HepG2 (cell line): Measurements from ENCODE around the gene ENO3. TPM values are rescaled to one million over a fixed set of nuclear protein-coding genes. Genes with fewer than 3 reads are reported as not detected.

Source experiments
- IKZF4 ChIP-seq: sonication (generic); formaldehyde crosslinking; IDR thresholded peaks from 2 replicates; pipeline ENCODE4 v1.5.1; 2020; ENCODE audit warnings: borderline replicate concordance, mild to moderate bottlenecking, low read depth, missing genetic modification reagents; ENCODE audit errors: not compliant biosample characterization
- LCORL ChIP-seq, 2 experiments: fragments of 450-650 bp in 1 of 2; sonication (generic) in 1 of 2; formaldehyde crosslinking in 1 of 2; IDR thresholded peaks; 2 replicates each; pipeline versions ENCODE4 v1.5.0 to v1.6.1; 2017 to 2020; ENCODE audit warnings: antibody characterized with exemption in 1 of 2, missing genetic modification reagents in 1 of 2
- NKX3-1 ChIP-seq: sonication (generic); formaldehyde crosslinking; IDR thresholded peaks from 2 replicates; pipeline ENCODE4 v1.5.0; 2020; ENCODE audit warnings: missing genetic modification reagents
- PHF20 ChIP-seq: sonication (generic); formaldehyde crosslinking; IDR thresholded peaks from 2 replicates; pipeline ENCODE4 v1.5.0; 2020; ENCODE audit warnings: mild to moderate bottlenecking, missing genetic modification reagents
- RERE ChIP-seq: IDR thresholded peaks from 2 replicates; pipeline ENCODE4 v1.6.1; 2016; ENCODE audit warnings: low read depth, missing genetic modification reagents, missing compliant biosample characterization
- ZFP82 ChIP-seq: sonication (generic); formaldehyde crosslinking; IDR thresholded peaks from 2 replicates; pipeline ENCODE4 v1.5.1; 2020; ENCODE audit warnings: mild to moderate bottlenecking, missing genetic modification reagents, borderline replicate concordance
- ZFX ChIP-seq: sonication (generic); formaldehyde crosslinking; IDR thresholded peaks from 2 replicates; pipeline ENCODE4 v1.4.0; 2020; ENCODE audit warnings: mild to moderate bottlenecking, low read depth, missing genetic modification reagents, moderate library complexity
- ZMYM4 ChIP-seq: sonication (generic); formaldehyde crosslinking; IDR thresholded peaks from 2 replicates; pipeline ENCODE4 v1.8.1; 2023; ENCODE audit warnings: mild to moderate bottlenecking, missing genetic modification reagents
- ZNF121 ChIP-seq: sonication (generic); formaldehyde crosslinking; IDR thresholded peaks from 2 replicates; pipeline ENCODE4 v1.5.0; 2020; ENCODE audit warnings: mild to moderate bottlenecking, missing genetic modification reagents
- ZNF232 ChIP-seq: sonication (generic); formaldehyde crosslinking; IDR thresholded peaks from 2 replicates; pipeline ENCODE4 v1.4.0; 2020; ENCODE audit warnings: missing genetic modification reagents, borderline replicate concordance
- ZNF460 ChIP-seq: sonication (generic); formaldehyde crosslinking; IDR thresholded peaks from 2 replicates; pipeline ENCODE4 v1.5.1; 2020; ENCODE audit warnings: missing genetic modification reagents, mild to moderate bottlenecking, borderline replicate concordance
- ZNF552 ChIP-seq: sonication (generic); formaldehyde crosslinking; IDR thresholded peaks from 2 replicates; pipeline ENCODE4 v1.9.0; 2022; ENCODE audit warnings: missing genetic modification reagents, mild to moderate bottlenecking, borderline replicate concordance
- ZNF598 ChIP-seq: sonication (generic); formaldehyde crosslinking; IDR thresholded peaks from 2 replicates; pipeline ENCODE4 v1.5.1; 2020; ENCODE audit warnings: mild to moderate bottlenecking, missing genetic modification reagents, borderline replicate concordance
- ZNF768 ChIP-seq: sonication (generic); formaldehyde crosslinking; IDR thresholded peaks from 2 replicates; pipeline ENCODE4 v1.4.0; 2020; ENCODE audit warnings: missing genetic modification reagents
- polyA plus RNA-seq, 8 experiments: library from polyadenylated mRNA; depleted of rRNA in 3 of 8; stranded (reverse) in 7 of 8; unstranded in 1 of 8; fragments of >200 nt; fragmentation: Illumina TruSeq in 4 of 8; extraction: Trizol in 4 of 8; gene quantifications; 2 replicates each; pipeline versions ENCODE4 v1.2.1 to v1.2.3, GENCODE V29; 2011 to 2016; ENCODE audit warnings: low read depth in 4 of 8, missing spikeins in 1 of 8, mixed read lengths in 1 of 8; ENCODE audit not compliant: insufficient read depth in 1 of 8
- total RNA-seq, 5 experiments: library from RNA; depleted of rRNA; stranded (reverse); fragments of >200 nt; fragmentation: Illumina TruSeq; extraction: Trizol; gene quantifications; 2 replicates each; pipeline ENCODE4 v1.2.3, GENCODE V29; 2016; ENCODE audit warnings: low read depth in 1 of 5
- TF ChIP-seq, protein P1 (sequence below): sonication (generic); formaldehyde crosslinking; IDR thresholded peaks from 2 replicates; pipeline ENCODE4 v1.4.0; 2020; ENCODE audit warnings: missing genetic modification reagents
- TF ChIP-seq, protein P2 (sequence below): sonication (generic); formaldehyde crosslinking; IDR thresholded peaks from 2 replicates; pipeline ENCODE4 v1.5.0; 2020; ENCODE audit warnings: missing genetic modification reagents

Gene ENO3
- total and polyA plus RNA-seq, 2 of the 13 experiments (the other 11 are each of a cell fraction or from before 2014, with no cell fraction given): 59.8 to 69.8 TPM

- TF ChIP-seq RERE: no peak
- TF ChIP-seq ZNF232 (CRISPR knock-in tag): no peak
- TF ChIP-seq LCORL (IDR thresholded peaks at IDR 0.05): no peak
- TF ChIP-seq LCORL (CRISPR knock-in tag; IDR thresholded peaks at IDR 0.05): no peak
- no peak for TF ChIP-seq ZNF460
- TF ChIP-seq, protein P1, sequence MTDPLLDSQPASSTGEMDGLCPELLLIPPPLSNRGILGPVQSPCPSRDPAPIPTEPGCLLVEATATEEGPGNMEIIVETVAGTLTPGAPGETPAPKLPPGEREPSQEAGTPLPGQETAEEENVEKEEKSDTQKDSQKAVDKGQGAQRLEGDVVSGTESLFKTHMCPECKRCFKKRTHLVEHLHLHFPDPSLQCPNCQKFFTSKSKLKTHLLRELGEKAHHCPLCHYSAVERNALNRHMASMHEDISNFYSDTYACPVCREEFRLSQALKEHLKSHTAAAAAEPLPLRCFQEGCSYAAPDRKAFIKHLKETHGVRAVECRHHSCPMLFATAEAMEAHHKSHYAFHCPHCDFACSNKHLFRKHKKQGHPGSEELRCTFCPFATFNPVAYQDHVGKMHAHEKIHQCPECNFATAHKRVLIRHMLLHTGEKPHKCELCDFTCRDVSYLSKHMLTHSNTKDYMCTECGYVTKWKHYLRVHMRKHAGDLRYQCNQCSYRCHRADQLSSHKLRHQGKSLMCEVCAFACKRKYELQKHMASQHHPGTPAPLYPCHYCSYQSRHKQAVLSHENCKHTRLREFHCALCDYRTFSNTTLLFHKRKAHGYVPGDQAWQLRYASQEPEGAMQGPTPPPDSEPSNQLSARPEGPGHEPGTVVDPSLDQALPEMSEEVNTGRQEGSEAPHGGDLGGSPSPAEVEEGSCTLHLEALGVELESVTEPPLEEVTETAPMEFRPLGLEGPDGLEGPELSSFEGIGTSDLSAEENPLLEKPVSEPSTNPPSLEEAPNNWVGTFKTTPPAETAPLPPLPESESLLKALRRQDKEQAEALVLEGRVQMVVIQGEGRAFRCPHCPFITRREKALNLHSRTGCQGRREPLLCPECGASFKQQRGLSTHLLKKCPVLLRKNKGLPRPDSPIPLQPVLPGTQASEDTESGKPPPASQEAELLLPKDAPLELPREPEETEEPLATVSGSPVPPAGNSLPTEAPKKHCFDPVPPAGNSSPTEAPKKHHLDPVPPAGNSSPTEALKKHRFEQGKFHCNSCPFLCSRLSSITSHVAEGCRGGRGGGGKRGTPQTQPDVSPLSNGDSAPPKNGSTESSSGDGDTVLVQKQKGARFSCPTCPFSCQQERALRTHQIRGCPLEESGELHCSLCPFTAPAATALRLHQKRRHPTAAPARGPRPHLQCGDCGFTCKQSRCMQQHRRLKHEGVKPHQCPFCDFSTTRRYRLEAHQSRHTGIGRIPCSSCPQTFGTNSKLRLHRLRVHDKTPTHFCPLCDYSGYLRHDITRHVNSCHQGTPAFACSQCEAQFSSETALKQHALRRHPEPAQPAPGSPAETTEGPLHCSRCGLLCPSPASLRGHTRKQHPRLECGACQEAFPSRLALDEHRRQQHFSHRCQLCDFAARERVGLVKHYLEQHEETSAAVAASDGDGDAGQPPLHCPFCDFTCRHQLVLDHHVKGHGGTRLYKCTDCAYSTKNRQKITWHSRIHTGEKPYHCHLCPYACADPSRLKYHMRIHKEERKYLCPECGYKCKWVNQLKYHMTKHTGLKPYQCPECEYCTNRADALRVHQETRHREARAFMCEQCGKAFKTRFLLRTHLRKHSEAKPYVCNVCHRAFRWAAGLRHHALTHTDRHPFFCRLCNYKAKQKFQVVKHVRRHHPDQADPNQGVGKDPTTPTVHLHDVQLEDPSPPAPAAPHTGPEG (CRISPR knock-in tag): peak; percentile 76
- 0 out of 2 replicates have a peak, but pooled peaks have one; percentile 26 for TF ChIP-seq ZNF598 (CRISPR knock-in tag)
- TF ChIP-seq PHF20 (CRISPR knock-in tag): peak; percentile 69; the same call in 1 of the 2 replicates
- TF ChIP-seq ZNF121: 0 out of 2 replicates have a peak, but pooled peaks have one; percentile 9
- TF ChIP-seq, protein P2, sequence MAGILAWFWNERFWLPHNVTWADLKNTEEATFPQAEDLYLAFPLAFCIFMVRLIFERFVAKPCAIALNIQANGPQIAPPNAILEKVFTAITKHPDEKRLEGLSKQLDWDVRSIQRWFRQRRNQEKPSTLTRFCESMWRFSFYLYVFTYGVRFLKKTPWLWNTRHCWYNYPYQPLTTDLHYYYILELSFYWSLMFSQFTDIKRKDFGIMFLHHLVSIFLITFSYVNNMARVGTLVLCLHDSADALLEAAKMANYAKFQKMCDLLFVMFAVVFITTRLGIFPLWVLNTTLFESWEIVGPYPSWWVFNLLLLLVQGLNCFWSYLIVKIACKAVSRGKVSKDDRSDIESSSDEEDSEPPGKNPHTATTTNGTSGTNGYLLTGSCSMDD: no peak
- TF ChIP-seq IKZF4 (CRISPR knock-in tag): peak; percentile 49
- peak; percentile 80; the same call in 1 of the 2 replicates for TF ChIP-seq ZFP82 (CRISPR knock-in tag)
- TF ChIP-seq ZFX (CRISPR knock-in tag): peak; percentile 90
- TF ChIP-seq ZMYM4: peak; percentile 54; the same call in 1 of the 2 replicates
- no peak for TF ChIP-seq ZNF768 (CRISPR knock-in tag)
- no peak for TF ChIP-seq NKX3-1
- TF ChIP-seq ZNF552: no peak; the same call in 1 of the 2 replicates
These were observed 10.9 kb upstream of the ENO3 start, which contains the start of the genes RNF167 and SLC25A11 (continued) for GRCh38 chr17:4939796-4940554.
